Measurements from ENCODE around the gene ATM.
"Not testable (repeated sequence)": the region's sequence is repeated elsewhere in the genome, so short reads cannot be mapped to it uniquely, and the experiment has no call there.

The ATM gene

DNA sequence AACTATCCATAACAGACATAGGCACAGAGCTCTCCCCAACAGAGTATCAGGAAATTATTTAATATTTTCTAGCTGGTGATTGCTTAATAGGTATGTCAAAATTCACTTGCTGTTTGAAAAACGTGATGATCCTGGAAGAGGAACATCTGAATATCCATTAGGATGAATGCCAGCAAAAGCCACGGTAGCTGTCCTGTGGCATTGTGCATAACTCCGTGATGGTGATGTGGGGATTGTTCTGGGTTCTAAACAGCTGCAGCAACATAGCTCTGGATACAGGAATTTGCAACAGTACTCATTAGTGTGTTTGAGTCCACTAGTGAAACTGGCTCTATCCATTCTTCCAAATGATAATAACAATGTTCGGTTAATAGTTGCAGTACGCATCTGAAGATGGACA lies 165.7 kb downstream of the ATM start:
- TF ChIP-seq, protein P1, sequence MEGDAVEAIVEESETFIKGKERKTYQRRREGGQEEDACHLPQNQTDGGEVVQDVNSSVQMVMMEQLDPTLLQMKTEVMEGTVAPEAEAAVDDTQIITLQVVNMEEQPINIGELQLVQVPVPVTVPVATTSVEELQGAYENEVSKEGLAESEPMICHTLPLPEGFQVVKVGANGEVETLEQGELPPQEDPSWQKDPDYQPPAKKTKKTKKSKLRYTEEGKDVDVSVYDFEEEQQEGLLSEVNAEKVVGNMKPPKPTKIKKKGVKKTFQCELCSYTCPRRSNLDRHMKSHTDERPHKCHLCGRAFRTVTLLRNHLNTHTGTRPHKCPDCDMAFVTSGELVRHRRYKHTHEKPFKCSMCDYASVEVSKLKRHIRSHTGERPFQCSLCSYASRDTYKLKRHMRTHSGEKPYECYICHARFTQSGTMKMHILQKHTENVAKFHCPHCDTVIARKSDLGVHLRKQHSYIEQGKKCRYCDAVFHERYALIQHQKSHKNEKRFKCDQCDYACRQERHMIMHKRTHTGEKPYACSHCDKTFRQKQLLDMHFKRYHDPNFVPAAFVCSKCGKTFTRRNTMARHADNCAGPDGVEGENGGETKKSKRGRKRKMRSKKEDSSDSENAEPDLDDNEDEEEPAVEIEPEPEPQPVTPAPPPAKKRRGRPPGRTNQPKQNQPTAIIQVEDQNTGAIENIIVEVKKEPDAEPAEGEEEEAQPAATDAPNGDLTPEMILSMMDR (IDR thresholded peaks at IDR 0.05; ENCODE audit: control insufficient read depth, extremely low read depth, insufficient read depth) = no peak
- no peak overlapping the region for H3K4me3 ChIP-seq (ENCODE audit: low read depth, low read length)
- no peak for DNase-seq (ENCODE audit: low read depth)

DNA sequence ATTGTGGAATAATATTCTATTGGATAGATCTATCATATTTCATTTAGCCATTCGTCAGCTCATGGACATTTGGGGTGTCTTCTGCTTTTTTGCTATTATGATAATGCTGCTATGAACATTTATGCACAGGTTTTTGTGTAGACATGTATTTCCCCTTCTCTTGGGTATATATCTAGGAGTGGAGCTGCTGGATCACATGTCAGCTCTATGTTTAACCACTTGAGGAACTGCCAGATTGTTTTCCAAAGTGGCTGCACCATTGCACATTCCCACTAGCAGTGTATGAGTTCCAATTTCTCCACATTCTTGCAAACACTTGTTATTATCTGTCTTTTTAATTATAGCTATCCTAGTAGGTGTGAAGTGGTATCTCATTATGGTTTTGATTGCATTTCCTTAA lies 169.5 kb downstream of the ATM start:
- H3K4me3 ChIP-seq (ENCODE audit: low read depth, low read length) = no peak overlapping the region
- no peak for DNase-seq (ENCODE audit: low read depth)
- TF ChIP-seq, protein P1 (IDR thresholded peaks at IDR 0.05; ENCODE audit: control insufficient read depth, extremely low read depth, insufficient read depth) = no peak

DNA sequence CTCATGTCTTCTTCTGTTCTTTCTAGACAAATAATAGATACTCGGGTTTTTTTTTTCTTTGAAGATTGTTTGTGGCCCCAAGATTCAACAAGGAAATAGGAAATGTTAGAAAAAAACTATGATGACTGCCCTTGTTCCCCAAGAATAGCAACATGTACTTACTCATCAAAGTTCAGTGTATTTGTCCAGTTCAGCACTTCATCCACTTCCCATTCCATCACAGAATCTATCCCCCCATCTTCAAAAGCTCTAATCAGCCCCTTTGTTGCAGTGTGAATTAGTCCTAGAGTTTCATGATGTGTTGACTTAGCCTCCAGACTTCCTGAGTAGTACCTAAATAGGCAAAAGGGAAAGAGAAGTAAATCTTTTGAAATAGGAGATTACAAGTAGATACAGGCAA lies 170.2 kb downstream of the ATM start:
- H3K4me3 ChIP-seq (ENCODE audit: low read depth, low read length) = no peak overlapping the region
- TF ChIP-seq, protein P1 (IDR thresholded peaks at IDR 0.05; ENCODE audit: control insufficient read depth, extremely low read depth, insufficient read depth) = no peak
- DNase-seq (ENCODE audit: low read depth) = no peak

DNA sequence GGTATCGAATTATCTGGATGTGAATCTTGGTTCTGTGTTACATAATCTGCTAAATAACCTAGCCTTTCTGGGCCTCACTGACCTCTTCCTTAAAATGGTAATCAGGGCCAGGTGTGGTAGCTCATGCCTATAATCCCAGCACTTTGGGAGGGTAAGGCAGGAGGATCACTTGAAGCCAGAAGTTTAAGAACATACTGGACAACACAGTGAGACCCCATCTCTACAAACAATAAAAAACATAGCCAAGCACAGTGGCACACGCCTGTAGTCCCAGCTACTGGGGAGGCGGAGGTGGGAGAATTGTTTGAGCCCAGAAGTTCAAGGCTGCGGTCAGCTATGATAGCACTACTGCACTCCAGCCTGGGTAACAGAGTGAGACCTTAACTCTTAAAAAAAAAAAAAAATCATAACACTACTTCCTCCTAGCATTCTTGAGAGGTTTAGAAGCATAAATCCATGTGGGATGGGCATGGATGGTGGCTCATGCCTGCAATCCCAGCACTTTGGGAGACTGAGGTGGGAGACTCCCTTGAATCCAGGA lies 171.9 kb downstream of the ATM start:
- no peak for DNase-seq (ENCODE audit: low read depth)
- no peak overlapping the region for H3K4me3 ChIP-seq (ENCODE audit: low read depth, low read length)
- TF ChIP-seq, protein P1 (IDR thresholded peaks at IDR 0.05; ENCODE audit: control insufficient read depth, extremely low read depth, insufficient read depth) = no peak

DNA sequence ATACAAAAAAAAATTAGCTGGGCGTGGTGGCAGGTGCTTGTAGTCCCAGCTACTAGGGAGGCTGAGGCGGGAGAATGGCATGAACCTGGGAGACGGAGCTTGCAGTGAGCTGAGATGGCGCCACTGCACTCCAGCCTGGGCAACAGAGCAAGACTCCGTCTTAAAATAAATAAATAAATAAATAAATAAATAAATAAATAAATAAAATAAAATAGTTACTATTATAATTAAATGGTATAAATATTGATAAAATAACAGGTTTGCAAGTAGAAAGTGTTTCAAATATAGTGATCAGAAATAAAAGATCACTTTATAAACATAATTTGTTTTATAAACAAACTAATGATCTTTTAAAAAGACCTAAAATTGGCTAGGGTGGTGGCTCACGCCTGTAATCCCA lies 173.8 kb downstream of the ATM start:
- not testable (repeated sequence) for DNase-seq (ENCODE audit: low read depth); H3K4me3 ChIP-seq (ENCODE audit: low read depth, low read length)

DNA sequence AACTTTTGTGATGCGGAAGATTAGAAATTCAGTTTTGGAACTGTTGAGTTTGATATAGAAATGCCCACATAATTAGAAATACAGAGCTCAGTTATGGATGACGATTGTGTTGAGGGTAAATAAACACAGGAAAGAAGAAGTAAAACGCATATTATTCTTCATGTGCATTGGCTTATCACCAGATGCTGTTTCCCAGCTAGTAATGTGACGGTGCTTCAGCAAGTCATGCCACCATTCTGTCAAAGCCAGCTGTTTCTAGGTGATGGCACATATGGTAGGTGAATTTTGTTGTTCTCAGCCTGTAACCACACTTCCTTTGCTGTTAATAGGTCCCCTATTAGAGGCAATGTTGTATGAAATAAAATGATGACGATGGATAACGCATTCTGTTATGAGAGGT lies 175.6 kb downstream of the ATM start:
- TF ChIP-seq, protein P1 (IDR thresholded peaks at IDR 0.05; ENCODE audit: control insufficient read depth, extremely low read depth, insufficient read depth) = no peak
- H3K4me3 ChIP-seq (ENCODE audit: low read depth, low read length) = no peak overlapping the region
- no peak for DNase-seq (ENCODE audit: low read depth)

DNA sequence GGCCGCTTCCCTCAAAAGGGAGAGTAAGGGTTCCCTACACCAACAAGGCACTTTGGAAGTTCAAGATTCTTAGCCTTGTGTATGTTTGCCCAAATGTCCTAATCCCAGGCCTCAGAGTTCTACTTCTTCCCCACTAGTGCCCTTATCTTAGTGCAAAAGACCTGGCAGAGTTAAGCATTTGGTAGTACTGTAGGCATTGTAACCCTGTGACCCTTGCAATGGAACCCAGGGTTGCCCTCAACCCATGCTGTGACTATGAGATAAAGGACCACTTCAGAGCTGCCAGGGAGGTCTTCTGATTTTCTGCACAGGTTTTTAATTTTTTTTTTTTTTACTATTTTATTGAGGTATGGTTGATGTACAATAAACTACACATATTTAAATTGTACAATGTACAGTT lies 179.4 kb downstream of the ATM start:
- DNase-seq (ENCODE audit: low read depth) = no peak
- TF ChIP-seq, protein P1 (IDR thresholded peaks at IDR 0.05; ENCODE audit: control insufficient read depth, extremely low read depth, insufficient read depth) = no peak
- no peak overlapping the region for H3K4me3 ChIP-seq (ENCODE audit: low read depth, low read length)

All from LNCaP clone FGC (cell line).